ENCODE results near the gene KIF2A. TPM values are rescaled to one million over a fixed set of nuclear protein-coding genes. Genes with fewer than 3 reads are reported as not detected.

KIF2A gene
- 23.4 TPM for total RNA-seq
- long read RNA-seq, transcript KIF2A-202 (20 exons, 2,539 nt), result major isoform, 6 of 22 reads
- long read RNA-seq, partial matches to known transcripts, result 3 of 22 reads
- long read RNA-seq, other reads (novel, unspliced or antisense), result 13 of 22 reads

GRCh38 chr5:62305715-62306322 is at the start of gene KIF2A:
Gene KIF2A, plus strand, starts transcription at chr5:62306206. Its CDS starts 267 bp downstream, at chr5:62306473.
- peak within 1 kb of the TSS; percentile 94 for H3K4me3 ChIP-seq
- ATAC-seq (peak; percentile 99), DNase-seq (peak; percentile 95)
- TF ChIP-seq CTCF (IDR thresholded peaks at IDR 0.05), result peak; percentile 17
- peaks cover 11% of the 10 kb centered on the region for H3K4me1 ChIP-seq
- peak within 1 kb of the TSS; percentile 85 for H3K27ac ChIP-seq
- no peaks in the 10 kb centered on the region for H3K27me3 ChIP-seq
- intact Hi-C loops (cut with DNase I), result no loop called here
- H3K36me3 ChIP-seq, result no peaks in the 10 kb centered on the region
- H3K9me3 ChIP-seq, result no peaks in the 10 kb centered on the region

- ATAC-seq (no peak), DNase-seq (no peak)
- Histone ChIP-seq H3K27me3 (no peaks in the 10 kb centered on the region), H3K36me3 (no peaks in the 10 kb centered on the region), H3K4me3 (no peak overlapping the region), H3K9me3 (no peaks in the 10 kb centered on the region), H3K4me1 (no peaks in the 10 kb centered on the region), H3K27ac (no peak overlapping the region)
- intact Hi-C loops (cut with DNase I), result no loop called here
- TF ChIP-seq CTCF (IDR thresholded peaks at IDR 0.05), result no peak
These were observed 49.0 kb upstream of the KIF2A start for GRCh38 chr5:62257020-62257367.

DNA sequence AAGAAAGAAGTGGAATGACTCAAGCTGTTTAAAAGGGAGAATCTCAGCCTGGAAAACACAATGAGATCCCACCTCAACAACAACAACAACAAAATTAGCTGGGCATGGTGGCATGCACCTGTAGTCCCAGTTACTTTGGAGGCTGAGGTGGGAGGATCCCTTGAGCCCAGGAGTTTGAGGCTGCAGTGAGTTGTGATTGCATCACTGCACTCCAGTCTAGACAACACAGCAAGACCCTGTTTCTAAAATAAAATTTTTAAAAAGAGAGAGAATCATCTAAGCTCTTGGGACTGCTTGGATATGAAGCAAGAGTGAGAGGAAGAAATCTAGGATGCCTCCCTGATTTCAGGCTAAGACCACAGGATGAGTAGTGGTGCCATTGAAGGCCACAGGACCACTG is 47.4 kb upstream of the KIF2A start:
- no peak for DNase-seq
- TF ChIP-seq CTCF (IDR thresholded peaks at IDR 0.05), result no peak
- intact Hi-C loops (cut with DNase I), result no loop called here
- no peak overlapping the region for H3K27ac ChIP-seq
- H3K9me3 ChIP-seq, result no peaks in the 10 kb centered on the region
- no peaks in the 10 kb centered on the region for H3K4me1 ChIP-seq
- no peaks in the 10 kb centered on the region for H3K36me3 ChIP-seq
- ATAC-seq, result no peak
- no peaks in the 10 kb centered on the region for H3K27me3 ChIP-seq
- no peak overlapping the region for H3K4me3 ChIP-seq

DNA sequence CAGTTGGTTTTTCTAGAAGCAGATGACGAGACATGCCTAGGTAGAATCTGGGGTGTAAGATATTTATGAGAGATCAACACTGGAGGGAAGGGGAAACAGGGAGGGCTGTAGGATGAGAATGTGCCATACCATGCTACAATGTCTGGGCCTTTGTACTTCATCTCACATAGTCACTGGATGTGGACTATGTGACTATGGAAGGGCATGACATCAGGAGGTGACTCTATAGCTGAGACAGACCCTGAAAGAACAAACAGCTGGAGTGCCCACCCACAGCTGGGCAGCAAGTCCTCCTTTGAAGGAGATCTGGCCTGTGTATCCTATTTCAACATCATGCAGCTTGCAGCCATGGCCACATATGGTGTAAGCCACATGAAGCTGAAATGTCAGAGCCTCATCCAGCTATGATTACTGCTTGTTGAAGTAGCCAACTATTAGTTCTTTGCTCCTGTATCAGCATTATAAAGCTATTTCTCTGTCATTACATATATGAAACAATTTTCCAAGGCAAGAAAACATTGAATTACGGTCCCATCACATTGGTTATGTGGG is 46.2 kb upstream of the KIF2A start:
- no peak overlapping the region for H3K27ac ChIP-seq
- ATAC-seq, result no peak
- no peaks in the 10 kb centered on the region for H3K36me3 ChIP-seq
- intact Hi-C loops (cut with DNase I), result no loop called here
- no peaks in the 10 kb centered on the region for H3K27me3 ChIP-seq
- TF ChIP-seq CTCF (IDR thresholded peaks at IDR 0.05), result no peak
- no peak for DNase-seq
- H3K4me3 ChIP-seq, result no peak overlapping the region
- H3K4me1 ChIP-seq, result no peaks in the 10 kb centered on the region
- H3K9me3 ChIP-seq, result no peaks in the 10 kb centered on the region

- Histone ChIP-seq H3K27ac (no peak overlapping the region), H3K27me3 (no peaks in the 10 kb centered on the region), H3K4me1 (no peaks in the 10 kb centered on the region), H3K4me3 (no peak overlapping the region), H3K36me3 (no peaks in the 10 kb centered on the region), H3K9me3 (no peaks in the 10 kb centered on the region)
- DNase-seq, result no peak
- intact Hi-C loops (cut with DNase I), result no loop called here
- no peak for ATAC-seq
- no peak for TF ChIP-seq CTCF (IDR thresholded peaks at IDR 0.05)
These were observed 45.5 kb upstream of the KIF2A start for GRCh38 chr5:62260513-62260912.

All from upper lobe of right lung (tissue), 1 donor.